ENCODE results near the gene CCSER1.

- TF ChIP-seq CTCF (IDR thresholded peaks at IDR 0.05; ENCODE audit: poor library complexity) (no peak), EZH2 (IDR thresholded peaks at IDR 0.05; ENCODE audit: borderline replicate concordance) (no peak), EZH2phosphoT487 (IDR thresholded peaks at IDR 0.05; ENCODE audit: low read depth, severe bottlenecking, unreplicated experiment) (no peak)
Observed at GRCh38 chr4:91322961-91323360, 1195.8 kb downstream of the CCSER1 start.

Measured in hepatocyte (in vitro differentiated cells).